Hindlimb muscle (tissue), 1 donor: Measurements from ENCODE around the gene DAPK1. TPM values are rescaled to one million over a fixed set of nuclear protein-coding genes. Genes with fewer than 3 reads are reported as not detected.

ENCODE experiments used
- DNase-seq: peaks from one replicate; pipeline ENCODE4 v3.0.0-alpha.2; 2013
- polyA plus RNA-seq: library from polyadenylated mRNA; unstranded; fragments of 120-200 nt; gene quantifications from one replicate; pipeline ENCODE4 v1.2.1, GENCODE V29; 2013; ENCODE audit not compliant: insufficient read length

DAPK1 gene
- polyA plus RNA-seq, 1 donor = 25.5 TPM

DNA sequence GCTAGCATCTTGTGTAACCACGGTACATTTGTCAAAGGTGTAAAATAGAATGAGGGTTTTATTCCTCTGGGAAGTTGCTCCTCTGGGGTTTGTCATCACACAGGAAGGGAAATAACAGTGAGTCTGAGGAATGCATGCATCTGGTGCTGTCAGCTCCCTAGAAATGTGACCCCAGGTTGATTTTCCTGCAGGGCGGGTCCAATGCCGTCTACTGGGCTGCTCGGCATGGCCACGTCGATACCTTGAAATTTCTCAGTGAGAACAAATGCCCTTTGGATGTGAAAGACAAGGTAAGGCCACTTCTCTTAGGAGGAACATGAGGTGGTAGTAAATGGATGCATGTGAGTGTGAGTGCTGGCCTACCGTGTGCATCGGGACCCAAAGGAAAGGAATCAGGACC, 149.4 kb downstream of the DAPK1 start:
- no peak for DNase-seq

DNA sequence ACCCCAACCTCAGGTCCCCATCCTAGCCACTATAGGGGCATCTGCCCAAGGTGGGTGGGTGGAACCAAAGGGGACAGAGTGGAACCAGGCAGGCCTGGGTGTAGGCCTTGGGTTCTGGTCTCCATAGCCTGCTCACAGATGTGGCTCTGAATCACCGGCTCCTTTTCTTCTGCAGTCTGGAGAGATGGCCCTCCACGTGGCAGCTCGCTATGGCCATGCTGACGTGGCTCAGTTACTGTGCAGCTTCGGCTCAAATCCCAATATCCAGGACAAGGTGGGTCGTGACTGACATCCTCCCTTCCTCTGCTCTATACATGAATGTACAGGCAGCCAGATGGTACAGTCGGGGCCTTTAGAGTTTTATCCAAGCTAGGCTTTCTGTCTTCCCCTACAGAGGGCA, 150.9 kb downstream of the DAPK1 start:
- no peak for DNase-seq

DNA sequence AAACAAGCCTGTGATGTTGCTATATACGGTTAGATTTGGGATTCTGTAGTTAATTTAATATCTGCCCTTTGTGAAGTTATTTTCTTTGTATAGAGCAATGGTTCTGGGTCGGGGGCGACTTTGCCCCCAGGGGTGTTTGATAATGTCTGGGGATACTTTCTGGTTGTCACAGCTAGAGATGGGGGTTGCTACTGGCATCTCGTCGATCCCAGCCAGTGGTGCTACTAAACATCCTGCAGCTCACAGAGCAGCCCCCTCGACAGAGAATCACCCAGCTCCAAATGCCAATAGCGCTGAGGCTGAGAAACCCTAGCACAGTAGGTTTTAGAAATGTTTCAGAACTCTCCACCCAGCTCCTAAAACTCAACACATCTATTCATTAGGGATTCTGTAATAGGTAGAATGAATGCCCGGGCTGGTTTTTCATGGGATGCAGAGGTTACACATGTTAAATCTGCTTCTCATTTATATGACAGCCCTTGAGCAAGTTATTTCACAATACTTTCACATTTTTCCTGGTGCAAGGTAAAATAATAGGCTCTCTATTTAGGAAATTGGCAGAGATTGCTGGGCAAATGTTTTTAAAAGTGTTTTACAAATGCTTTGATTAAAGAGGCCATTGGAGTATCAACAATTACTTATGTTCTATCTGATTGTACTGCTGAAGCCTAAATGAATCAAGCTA, 153.1 kb downstream of the DAPK1 start:
- DNase-seq = no peak

DNA sequence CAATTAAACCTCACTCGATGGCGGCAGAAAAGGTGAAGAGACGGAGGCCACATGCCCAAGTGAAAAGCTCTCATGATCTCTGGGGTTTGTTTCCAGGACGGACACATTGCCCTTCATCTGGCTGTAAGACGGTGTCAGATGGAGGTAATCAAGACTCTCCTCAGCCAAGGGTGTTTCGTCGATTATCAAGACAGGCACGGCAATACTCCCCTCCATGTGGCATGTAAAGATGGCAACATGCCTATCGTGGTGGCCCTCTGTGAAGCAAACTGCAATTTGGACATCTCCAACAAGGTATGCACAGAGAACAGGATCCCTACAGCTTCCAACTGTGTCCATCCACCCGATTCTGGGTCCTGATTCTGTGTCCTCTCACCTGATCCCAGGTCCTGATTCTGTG, 153.8 kb downstream of the DAPK1 start:
- no peak for DNase-seq

DNA sequence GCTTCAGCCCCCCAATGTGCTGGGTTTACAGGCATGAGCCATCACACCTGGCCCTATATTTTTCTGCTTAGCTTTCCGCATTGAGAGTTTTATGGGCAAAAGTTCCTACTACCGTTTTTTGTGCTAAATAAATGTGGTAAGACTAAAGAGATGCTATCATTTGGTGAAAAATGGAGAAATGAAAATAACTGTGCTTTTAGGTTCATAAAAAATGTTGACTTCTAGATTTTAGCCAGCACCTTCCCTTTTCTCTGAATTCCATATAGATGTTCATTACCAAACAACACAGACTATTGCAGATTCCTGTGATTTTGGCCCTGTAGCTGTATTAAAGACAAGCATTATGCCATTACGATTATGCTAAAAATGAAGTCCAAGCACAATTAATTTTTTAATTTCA, 156.3 kb downstream of the DAPK1 start:
- no peak for DNase-seq

DNA sequence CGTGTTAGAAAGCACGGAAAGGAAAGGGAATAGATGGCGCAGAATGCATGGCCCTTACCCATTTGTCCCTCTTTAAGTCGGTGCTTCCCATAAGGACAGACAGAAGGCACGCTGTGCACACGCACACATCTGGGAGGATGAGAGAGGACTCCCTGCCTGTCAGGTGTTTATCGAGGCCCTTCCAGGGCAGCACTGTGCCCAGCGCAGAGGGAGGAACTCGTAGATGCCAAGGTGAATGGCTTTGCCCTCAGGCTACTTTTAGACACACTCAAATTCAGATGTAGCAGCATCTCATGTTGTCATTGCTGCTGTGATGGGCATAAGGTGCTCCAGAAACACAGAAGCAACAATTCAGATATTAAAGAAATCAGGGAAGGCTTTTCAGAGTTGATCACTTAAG, 158.1 kb downstream of the DAPK1 start:
- no peak for DNase-seq

DNA sequence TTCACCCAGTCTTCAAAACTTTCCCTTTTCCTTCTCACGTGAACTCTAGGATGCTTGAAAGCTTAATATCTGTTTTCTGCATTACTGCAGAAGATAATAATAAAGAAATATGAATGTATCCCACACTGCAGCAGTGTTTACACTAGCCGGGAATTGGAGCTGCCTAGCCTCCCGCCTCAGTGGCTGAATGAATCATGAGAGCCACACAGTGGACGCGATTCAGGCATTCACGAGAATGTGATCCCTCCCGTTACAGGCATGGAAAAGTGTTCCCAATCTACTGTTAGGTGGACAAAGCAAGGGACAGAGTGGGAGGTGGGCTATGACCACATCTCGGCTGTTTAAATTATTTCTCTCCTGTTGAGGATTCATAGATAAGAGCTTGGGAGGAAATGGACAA, 158.8 kb downstream of the DAPK1 start:
- peak; percentile 24 for DNase-seq

DNA sequence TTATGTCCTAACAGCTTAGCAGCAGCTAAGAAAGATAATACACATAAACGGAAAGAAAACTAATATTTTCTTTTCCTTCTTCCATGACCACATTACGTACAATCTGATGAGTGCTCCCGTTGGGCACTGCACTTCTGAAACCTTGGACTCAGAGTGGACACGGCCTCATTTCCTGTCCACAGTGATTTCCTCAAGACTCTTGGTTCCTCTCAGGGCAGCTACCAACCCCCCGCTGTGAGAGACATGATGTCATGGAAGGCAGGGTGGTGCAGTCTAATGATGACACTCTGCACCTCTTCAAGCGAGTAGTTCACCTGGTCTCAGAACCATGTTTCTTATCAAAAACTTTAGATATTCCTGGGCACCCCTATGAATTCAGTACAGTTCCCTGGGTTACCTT, 159.5 kb downstream of the DAPK1 start:
- DNase-seq = no peak

DNA sequence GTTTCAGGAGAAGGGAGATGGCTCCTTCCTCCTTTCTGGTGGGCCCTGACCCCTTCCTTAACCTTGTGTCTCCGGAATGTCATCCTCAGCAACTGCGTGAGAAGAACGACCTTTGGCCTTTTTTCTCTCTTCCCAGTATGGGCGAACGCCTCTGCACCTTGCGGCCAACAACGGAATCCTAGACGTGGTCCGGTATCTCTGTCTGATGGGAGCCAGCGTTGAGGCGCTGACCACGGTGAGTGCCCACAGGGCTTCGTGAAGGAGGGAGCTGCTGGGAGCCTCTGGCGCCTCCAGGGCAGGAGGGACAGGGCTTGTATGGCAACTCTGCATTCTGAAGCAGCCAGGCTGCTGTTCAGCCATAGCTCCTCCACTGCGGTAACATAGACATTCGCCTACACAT, 160.2 kb downstream of the DAPK1 start:
- DNase-seq = no peak

DNA sequence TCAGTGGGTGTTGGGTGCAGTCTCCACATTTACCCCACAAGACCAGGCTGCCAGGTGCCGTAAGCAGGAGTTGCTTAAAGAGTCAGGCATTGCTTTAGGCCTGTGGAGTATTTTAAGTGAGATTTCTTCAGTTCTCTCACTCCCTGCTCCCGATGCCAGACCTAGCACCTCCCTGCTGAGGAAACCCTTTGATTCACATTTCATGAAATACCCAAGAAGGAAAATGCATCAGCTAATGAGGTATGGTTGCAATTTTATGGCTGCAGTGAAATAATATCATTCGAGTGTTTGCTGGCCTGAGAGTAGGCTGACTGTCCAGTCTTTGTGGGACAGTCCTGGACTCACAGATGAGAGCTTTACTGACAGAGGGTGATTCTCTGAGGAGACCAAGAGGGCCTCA, 160.8 kb downstream of the DAPK1 start:
- no peak for DNase-seq

DNA sequence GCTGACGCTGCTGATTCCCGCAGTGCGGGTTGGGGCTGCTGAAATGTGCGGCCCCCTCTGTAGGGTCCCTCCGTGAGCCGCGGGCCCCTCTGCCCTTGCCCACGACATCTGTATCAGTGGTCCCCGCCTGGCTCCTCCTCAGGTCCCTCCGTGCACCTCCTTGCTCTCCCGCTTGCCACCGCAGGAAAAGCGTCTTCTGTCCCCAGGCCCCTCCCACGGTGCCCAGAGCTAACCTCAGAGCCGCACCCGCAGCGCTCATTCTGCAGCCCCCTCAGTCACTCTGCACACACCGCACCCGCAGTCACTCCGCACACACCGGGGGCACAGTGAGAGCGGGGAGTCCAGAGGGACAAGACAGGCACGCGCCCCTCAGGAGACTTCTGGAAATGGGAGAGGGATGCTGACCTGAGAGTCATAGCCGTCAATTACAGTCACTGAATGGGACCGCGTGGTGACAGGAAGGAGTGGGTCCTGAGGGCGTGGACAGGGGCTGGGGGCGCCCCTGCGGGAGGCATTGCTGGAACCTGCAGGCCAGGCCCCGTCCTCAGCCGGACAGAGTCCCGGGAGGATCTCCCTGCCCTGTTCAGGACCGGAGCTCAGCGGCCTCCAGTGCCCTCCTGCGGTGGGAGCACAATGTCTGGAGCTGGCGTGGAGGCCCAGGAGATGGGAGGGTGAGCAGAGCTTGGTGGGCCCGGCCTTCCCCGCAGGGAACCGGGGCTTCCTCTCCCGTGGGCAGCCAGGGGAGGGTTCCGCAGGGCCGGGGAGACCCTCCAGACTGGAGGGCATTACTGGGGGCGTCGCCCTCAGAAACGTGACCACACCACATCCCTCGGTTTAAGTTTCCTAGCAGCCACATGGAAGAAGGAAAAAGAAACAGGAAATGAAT, 162.1 kb downstream of the DAPK1 start:
- DNase-seq = no peak

DNA sequence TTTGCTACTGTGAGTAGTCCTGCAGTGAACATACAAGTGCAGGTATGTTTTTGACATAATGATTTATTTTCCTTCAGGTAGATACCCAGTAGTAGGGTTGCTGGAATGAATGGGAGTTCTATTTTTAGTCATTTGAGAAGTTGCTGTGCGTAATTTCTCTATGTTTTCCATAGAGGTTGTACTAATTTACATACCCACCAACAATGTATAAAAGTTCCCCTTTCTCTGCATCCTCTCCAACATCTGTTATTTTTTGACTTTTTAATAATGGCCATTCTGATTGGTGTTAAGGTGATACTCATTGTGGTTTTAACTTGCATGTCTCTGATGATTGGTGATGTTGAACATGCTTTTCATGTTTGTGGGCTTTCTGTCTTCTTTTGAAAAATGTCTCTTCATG, 163.6 kb downstream of the DAPK1 start:
- DNase-seq = no peak

DNA sequence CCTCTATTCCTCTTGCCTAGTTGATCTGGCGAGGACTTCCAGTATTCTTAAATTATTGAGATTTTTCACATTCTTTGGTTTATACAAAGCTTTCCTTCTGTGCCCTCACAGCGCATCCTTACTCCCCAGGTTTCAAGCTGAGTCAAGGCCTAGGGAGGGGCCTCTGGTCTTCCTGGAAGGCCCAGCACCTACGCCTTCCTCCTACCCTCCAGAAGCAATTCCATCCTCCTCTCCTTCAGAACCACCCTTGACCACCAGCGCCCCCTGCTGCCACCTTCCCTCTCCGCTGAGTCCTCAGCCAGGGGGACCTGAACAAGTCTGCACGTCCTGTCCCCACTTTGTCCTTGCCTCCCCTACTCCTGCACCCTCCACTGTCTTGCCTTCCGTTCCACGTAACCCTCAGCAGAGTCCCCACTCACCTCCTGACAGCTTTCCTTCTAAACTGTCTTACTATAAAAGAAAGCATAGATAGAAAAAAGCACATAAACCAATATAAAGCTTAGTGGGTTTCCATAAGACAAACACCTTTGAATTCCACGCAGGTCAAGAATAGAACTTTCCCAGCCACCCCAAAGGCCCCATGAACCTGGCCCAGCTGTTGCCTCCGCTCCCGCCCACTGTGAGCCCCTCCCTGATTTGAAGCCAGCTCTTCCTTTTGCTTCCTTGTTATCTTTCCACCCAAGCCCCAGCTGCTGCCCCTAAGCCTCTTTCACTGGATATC, 165.3 kb downstream of the DAPK1 start:
- peak; percentile 51 for DNase-seq

DNA sequence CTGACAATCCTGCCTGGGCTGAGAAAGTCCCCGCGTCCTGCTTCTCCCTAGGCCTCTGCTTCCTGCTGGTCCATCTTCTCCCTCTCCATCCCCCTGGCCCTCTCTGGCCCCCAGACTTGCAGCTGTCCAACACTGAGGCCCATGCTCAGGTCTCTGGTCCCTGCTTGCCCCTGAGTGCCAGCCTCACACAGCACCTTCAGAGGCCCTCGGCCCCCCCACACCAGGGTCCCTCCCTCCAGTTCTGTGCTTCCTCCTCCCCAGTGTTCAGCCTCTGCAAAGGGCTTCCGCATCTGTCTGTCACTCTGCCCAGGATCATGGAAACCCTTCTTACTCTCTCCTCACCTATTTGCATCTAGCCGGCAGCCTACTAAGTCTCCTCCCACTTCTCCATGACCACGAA, 165.9 kb downstream of the DAPK1 start:
- DNase-seq = no peak

DNA sequence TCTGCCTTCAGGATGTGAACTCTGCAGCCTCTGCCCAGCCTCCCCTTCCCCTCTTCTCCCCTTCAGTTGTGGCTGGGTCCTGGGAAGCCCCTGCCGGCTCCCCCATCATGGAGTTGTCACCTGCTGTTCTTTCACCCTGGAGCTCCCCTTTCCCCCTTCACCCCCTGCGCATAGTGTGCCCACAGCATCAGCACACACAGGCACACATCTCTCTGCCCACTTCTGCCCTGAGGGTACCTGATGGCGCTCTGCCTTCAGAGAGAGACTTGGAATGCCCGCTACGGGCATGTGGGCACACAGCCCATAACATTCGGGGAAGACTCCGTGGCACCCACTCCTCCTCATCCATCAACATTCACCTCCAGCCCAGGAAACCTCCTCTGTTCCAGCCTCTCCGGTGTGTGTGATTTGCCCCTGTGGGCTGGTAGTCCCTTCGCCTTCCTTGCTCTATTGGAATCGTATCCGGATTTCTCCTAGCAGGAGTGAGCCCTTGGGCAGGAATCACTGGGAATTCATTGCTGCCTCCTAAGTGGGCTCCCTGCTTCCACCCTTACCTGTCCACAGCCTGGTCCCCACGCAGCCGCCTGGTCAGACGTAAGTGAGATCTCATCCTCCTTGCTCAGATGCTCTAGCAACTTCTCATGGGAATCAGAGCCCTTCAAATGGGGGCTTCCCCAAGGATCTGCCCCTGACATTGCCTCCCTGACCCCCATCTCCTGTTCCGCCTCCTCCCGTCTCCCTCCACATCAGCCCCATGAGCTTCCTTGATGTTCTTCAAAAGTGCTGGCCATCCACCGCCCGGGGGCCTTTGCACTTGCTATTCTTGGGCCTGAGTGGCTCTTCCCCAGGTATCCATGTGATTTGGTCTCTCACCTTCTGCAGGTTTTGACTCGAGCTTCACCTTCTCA, 166.7 kb downstream of the DAPK1 start:
- DNase-seq = no peak

DNA sequence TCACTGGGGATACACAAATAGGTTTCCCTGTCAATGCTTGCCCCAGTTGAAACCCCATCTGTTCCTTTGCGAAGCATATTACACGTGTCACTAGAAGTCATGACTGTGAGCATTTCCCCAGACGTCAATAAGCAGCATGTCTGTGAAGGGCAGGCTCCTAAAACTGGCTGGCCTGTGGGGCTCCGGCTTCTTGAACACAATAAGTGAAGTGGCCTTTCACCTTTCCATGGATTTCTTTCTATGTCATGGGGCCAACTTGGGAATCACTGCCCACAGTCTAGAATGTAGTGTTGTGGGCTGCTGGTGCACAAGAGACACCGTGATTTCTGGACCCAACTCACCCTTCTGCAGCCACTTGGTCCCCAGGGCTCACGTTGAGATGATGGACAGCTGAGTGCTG, 167.8 kb downstream of the DAPK1 start:
- DNase-seq = no peak

DNA sequence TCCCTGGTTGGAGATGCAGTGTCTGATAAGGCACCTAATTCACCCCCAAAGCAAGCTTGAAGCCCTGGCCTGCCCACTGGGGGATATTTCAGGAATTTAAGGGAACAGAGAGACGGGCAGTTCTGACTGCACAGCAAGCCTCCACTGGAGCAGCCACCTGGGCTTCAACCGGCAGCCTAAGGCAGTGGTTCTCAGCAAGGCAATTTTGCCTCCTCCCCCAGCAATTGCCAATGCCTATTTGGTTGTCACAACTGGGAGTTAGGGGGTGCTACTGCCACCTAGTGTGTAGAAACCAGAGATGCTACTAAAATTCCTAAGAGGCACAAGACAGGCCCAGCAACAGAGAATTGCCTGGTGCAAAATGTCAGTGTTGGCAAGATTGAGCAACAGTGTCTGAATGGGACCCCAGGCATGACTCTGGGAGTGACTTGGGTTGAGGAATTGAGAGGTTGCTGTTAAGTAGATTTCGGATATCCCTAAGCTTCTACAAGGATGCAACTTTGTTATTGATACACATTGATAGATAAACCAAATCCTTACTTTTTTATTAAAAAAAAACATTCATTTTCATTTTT, 169.6 kb downstream of the DAPK1 start:
- DNase-seq = no peak

DNA sequence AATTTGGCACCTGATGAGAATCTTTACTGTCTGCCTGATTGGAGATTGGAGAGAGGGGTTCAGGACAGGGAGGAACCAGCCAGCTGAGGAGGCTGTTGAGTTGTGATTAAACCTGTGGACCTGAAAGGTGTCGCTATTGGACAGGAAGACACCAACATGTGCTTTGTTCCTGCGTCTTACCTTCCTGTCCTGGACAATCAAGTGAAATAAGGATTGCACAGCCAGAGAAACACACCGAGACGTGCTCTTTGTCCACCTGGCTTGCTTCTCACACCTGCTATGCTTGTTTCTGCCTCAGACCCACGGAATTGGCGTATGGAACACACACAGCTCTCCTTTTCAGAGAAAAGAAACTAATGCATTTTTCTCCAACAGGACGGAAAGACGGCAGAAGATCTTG, 170.6 kb downstream of the DAPK1 start:
- DNase-seq = no peak

DNA sequence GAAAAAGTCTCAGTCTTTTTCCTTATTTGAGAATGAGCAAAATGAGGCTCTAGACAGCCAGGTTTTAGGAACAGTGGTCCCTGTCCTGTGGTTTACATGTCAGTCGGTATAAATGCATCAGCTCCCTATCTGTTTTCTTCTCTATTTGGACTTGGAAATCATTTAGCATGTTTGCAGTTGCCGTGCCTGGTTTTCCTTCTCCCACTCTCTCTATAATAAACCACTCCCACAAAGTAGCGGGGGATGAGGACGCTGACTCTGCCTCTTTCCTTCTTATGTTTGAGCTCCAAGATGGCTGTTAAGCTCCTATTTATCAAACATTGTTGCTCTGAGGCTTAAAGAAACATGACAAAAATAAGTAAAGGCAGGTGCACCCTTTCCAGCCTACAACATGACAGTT, 171.1 kb downstream of the DAPK1 start:
- no peak for DNase-seq

DNA sequence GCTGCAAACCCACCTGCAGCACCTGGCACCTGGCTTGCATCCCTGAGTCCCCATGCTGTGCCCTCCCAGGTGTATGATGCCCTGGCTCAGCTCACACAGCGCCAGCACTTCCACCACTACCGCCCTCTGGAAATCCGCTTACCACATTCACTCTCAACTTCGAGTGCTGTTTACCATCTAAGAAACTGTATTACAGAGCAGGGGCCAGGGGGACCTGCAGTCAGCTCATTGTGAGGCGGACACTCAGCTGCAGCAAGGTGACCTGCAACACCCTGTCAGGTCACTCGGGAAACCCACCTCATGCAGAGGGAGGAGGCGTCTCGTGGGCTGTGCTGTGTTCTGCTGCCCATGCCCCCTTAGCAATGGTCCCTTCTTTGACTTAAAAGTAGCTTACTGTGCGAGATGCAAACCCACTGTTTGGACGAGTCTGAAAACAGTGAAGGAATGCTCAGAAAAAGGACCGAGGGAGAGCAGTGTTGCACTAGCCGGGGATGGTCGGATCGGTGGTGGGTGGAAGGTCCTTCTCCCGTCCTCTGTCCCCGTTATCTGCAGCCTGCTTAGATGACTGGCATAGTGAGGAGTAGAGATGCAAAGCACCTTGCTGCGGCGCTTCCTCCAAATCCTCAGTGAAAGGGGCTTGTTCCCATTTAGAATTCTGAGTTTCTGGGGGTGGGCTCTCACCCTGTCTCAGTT, 173.1 kb downstream of the DAPK1 start:
- DNase-seq = no peak

DNA sequence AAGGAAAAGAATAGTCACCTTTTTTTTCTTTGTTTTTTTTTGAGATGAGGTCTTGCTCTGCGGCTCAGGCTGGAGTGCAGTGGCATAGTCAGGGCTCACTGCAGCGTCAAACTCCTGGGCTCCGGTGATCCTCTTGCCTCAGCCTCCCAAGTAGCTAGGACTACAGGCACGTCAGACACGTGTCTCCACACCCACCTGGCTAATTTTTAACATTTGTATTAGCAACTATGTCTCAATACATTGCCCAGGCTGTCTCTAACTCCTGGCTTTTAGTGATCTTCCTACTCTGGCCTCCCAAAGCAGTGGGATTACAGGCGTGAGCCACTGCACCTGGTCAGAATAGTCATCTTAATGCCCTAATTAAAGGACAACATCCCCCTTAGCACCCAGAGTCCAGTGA, 173.8 kb downstream of the DAPK1 start:
- DNase-seq = no peak

DNA sequence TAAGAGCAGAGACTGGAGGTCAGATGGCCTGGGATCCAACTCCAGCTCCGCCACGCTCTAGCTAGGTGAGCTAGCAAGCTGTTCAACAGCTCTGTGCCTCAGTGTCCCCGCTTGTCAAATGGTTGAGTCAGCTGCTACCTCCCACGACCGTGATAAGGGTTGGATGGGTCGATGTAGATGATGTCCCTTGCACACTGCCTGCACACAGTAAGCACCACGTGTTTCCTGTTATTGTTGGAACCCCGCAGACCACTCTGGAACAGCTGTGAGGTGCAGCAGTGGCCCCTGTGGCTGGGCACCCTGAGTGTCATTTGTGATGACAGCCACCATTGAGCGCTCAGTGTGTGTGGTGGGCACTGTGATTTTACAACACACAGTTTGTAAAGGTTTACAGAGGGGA, 174.3 kb downstream of the DAPK1 start:
- DNase-seq = no peak
